Inferior parietal cortex (tissue), 1 donor: ENCODE data around the gene ICAM5.
"Not testable (repeated sequence)": the region's sequence is repeated elsewhere in the genome, so short reads cannot be mapped to it uniquely, and the experiment has no call there.

Source experiments
- DNase-seq: peaks from one replicate; pipeline ENCODE4 v3.0.0-alpha.2; 2016; ENCODE audit errors: extremely low spot score

ICAM5 gene

DNA sequence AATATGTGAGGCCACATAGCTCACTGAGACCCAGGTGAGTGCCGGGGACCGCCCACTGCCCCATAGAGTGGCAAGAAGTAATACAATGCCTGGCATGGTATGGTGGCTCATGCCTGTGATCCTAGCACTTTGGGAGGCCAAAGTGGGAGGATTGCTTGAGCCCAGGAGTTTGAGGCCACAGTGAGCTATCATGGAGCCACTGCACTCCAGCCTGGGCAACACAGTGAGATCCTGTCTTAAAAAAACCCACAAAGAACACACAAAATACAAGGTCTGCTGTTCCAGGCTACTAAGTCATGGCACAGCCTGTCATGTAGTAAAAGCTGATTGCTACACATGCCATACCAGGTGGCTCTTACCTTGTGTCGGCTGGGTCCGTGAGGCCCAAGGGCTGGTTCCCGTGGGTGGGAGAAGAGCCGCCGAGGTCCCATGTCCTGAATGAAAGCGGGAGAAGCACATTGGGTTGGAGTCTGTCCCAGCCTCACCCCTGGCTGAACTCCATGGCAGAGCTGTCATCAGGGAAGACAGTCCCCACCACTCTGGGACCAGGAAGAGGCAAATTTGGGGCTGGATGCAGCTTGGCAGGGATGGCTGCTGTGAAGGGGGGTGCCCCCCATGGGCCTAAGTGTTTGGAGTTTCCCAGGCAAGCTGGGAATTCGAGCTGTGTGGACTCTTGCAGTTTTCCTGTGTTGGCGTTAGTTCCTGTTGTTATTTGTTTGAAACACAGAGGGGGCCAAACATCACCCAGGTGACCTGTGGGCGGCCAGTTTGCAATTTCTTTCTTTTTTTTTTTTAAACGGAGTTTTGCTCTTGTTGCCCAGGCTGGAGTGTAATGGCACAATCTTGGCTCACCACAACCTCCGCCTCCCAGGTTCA, 29.3 kb downstream of the ICAM5 start:
- no peak for DNase-seq

DNA sequence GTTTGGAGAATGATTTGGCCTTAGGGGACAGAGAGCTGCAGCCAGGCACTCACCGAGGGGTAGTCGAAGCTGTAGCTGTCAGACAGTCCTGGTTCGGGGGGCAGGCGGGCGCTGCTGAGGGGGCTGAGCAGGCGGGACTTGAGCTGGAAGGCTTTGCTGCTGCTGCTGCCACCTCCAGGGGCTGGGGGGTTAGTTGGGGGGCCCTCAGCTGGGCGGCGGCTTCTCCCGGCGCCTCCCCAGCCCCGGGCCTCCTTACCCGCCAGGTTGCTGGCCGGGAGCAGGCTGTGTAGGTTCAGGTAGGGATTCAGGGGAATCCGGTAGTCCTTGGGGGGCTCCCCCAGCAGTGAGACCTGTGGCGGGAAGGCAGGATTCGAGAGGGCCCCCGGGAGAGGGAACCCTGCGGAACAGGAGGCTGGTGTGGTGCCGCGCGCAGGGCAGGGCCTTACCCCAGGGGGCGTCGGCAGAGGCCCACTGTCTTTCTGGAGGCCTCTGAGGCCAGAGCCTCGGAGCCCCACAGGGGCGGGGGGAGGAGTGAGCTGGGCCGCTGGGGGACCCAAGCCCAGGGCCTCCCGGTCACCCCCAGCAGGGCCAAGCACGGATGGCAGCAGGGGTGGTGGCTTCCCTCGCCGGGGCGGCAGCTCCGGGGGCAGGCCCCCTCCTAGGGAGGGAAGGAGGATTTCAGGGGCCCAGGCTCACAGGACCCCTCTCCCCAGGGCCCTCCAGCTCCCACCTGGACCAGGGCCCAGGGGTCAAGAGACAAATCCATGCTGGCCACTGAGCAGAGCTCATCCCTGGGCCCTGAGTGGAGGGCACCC, 31.1 kb downstream of the ICAM5 start:
- no peak for DNase-seq

DNA sequence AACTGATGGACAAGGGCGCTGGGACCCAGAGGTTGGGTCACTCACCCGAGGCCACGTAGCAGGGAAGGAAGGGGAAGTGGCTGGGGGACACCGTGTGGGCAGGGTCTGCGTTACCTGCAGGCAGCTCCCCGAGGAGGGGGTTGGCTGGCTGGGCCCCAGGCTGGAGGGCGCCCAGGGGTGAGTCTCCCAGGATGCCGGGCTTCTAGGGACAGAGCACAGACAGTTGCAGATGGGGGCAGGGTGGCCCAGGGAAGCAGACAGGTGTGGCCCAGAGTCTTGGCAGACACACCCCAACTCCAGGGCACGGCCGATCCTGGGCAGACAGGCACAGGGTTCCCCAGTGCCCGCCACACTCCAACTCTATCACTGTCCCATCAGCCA, 31.7 kb downstream of the ICAM5 start:
- no peak for DNase-seq

DNA sequence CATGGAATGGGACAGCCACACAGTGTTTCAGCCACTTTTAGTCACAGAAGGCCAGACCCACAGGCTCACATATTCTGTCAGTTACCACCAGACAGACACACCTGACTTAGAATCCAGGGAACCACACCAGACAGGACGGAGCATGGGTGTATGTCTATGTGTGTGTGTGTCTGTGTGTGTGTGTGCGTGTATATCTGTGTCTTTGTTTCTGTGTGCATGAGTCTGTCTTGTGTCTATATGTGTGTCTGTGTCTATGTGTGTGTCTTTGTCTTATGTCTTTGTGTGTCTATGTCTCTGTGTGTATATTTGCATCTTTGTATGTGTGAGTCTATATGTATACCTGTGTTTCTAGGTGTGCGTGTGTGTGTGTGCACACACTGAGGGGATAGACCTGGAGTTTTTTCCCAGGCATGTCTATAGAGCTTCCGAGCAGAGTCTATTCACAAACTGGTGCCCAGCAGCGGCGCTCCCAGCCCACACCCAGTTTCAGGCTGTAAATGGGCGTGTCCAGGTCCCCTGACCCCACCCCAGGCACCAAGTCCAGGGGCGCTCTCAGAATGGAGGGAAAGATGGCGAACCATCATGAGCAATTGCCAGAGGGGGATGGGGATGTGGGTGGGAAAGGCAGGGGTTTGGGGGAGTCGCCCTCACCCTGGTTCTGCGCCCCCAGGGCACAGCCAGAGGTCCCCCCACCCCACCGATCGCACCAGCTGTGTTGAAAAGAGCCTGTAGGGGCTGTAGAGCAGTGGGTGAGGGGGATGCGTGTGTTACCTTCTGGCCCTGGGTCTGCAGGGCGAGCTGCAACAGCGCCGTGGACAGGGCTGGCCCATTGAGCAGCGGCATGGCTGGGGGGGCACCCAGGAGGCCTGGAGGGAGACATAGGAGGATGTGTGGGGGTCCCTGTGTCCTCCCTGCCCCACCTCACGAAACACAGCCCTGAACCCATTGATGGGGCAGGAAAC, 32.4 kb downstream of the ICAM5 start:
- no peak for DNase-seq

DNA sequence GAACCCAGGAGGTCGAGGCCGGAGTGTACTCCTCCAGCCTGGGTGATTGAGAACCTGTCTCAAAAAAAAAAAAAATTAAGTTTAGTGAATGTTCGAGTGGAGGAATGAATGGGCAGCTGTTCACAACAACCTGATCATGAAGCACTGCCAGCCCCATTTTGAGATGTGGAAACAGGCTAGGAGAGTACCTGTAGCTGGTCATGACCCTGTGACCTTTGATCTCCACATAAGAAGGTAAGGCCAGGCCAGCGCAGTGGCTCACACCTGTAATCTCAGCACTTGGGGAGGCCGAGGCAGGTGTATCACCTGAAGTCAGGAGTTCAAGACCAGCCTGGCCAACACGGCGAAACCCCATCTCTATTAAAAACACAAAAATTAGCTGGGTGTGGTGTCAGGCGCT, 36.0 kb downstream of the ICAM5 start:
- no peak for DNase-seq

DNA sequence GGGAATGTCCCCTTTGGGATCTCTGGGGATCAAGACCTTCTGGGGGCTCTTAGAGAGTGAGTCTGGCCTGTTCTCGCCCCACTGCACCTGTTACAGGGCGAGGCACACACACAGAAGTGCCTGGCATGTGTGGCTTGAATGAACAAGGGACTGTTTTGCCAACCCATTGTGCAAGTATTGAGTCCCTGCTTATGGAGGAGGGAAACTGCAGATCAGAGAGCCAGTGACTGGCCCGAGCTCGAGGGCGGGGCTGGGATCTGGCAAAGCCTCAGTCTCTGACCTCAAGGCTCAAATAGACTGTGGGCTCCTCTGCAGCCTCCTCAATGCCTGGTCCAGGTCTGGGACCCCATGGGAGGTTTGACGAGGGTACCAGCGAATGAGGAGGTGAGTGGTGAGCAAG, 38.0 kb downstream of the ICAM5 start:
- DNase-seq, result no peak

DNA sequence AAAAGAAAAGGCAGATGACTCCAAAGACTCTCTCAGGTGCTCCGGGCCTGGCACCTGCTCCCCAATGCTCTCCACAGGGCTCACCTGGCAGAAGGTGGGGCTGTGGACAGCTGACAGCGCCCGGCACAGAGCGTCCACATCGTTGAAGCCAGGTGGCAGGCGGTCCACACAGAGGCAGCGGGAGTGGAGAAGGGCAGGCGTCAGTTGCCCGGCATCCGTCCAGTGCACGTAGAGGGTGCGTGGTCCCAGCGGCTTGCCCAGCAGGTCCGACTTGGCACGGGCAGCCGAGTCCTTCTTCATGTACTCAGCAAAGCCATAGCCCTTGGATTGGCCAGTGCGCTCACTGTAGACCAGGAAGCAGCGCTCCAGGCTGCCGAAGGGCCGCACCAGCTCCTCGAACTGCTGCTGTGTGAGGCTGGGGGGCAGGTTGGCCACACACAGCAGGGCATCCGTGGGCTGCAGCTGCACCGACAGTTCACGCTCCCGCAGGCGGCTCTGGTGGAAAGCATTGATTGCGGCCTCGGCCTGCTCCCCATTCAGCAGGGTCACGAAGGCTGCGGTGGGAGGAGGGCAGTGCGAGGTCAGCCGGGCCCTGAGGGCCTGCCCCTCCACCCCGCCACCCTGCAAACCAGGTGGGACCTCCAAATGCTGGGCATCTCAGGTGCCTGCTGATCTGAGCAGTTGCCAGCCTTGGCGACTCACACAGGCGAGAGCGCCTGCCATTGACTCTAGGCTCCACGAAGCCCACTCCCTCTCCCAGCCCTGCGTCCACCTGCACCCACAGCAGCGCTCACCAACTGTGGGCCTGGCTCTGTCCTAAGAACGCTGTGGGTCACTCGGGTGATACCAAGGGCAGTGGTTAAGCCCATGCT, 39.0 kb downstream of the ICAM5 start:
- DNase-seq, result no peak

DNA sequence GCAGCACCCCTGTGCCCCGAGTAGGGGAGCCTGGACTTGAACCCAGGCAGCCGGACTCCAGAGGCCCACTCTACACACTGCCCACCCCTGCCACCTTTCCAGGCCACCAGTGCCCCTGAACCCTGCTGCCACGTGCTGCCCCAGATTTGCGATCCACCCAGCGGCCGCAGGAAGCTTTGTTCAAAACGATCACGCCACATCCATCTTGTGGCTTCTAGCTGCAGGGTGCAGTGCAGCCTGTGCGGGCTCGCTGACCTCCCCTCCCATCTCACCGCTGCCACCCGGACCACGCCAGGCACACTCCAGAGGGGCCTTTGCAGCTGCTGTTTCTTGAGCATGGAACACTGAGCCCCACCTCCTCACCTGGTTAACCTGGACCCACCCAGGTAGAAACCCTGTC, 39.8 kb downstream of the ICAM5 start:
- DNase-seq, result no peak

DNA sequence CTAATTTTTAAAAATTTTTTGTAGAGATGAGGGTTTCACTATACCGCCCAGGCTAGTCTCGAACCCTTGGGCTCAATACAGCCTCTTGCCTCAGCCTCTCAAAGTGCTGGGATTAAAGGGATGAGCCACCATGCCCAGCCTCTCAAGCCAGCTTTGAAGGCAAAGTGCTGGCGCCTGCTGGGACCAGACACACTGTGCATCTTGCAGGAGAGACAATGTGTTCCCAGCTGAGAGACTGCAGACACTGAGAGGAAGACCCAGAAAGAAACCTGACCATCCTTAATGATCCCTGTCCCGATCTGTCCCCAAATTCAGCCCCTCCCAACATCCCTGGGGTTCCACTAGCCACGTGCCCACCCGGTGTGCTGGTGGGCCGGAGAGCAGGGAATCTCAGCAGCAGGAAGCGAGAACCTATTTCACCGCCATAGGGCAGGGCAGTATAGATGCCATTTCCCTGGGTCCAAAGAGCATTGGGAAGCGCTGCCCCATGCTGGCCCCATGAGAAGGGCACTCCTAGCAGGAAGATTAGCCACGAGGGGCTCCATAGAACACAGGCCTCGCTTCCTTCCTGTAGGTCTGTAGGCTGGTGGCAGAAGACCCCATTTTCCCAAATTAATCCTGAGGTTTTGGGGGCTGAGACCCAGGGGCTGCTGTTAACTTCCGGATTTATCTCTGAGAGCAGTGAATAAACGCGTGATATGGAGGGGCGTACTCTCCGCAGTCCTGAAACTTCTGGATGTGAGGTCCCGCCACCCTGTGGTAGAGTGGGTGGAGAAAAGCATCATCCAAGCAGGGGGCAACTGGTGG, 42.6 kb downstream of the ICAM5 start:
- no peak for DNase-seq

DNA sequence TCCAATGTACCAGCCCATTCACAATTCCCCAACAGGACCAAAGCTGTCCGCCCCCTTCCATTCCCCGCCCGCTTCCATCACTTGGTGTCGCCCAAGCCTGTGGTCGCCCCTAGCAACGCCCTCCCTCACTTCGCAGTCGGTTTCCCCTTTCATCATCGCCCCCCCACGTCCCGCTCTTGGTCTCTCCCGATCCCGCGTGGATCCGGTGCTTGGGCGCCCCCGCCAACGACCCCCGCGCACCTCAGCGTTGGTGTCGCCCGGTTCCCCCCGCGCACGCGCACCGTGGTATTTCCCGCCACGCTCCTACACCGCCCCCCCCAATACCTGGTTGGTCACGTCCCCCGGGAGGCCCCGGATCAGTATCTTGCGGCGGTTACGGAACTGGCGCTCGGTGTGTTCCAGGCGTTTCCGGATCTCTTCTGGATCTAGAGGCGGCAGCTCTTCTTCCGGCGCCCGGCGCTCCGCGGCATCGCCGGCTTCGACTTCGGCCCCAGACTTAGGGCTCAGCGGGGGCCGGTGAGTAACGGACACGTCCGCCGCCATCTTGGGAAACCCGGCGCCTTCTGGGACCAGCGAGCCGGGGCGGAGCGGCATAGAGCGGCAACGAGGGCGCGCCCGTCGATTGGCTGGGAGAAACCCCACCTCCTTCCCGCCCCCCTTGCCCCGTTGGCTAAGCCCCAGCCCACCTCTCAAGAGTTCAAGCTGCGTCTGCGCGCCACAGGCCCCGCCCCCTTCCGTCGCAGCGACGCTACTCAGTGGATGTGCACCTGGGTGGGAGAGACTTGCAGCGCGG, 43.4 kb downstream of the ICAM5 start, which contains the start of gene RAVER1:
RAVER1 (minus strand) TSS at position 565 of the 793 bp plus-strand sequence; CDS start at position 543, 22 bp downstream.
- DNase-seq, result peak; percentile 95

DNA sequence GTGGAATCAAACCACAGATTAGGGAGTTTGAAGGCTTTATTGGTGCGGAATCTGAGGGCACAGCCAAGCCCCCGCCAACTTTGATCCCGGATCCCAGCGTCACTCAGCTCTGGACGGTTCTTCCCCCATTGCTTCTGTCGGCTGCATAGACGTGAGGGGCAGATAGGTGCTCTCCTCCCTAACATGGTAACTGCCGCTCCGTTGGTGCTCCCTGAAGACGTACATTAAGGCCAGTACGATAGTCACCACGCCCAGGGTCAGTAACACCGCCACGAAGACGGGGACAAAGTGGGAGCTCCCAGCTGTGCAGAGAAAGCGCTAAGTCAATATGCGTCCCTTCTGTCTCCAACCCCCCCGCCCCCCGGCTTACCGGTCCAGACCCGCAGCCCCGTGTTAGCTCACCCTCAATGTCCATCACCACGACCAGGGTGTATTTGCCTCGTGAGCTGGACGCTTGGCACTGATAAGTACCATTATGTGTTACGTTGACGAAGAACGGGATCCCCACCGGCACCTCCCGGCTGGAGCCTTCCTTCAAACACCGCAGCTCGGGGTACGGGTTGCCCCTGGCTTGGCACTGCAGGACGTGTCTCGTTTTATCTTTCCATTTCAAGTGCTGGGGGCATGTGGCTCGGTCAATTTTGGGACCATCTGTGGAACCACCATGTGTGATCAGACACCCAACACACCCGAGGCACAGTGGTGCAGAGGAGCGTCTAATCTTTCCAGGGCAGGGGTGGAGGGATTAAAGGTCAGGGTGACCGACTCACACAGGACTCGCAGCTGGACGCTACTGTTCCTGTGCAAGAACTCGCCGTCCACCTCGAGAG, 44.2 kb downstream of the ICAM5 start:
- DNase-seq, result no peak

DNA sequence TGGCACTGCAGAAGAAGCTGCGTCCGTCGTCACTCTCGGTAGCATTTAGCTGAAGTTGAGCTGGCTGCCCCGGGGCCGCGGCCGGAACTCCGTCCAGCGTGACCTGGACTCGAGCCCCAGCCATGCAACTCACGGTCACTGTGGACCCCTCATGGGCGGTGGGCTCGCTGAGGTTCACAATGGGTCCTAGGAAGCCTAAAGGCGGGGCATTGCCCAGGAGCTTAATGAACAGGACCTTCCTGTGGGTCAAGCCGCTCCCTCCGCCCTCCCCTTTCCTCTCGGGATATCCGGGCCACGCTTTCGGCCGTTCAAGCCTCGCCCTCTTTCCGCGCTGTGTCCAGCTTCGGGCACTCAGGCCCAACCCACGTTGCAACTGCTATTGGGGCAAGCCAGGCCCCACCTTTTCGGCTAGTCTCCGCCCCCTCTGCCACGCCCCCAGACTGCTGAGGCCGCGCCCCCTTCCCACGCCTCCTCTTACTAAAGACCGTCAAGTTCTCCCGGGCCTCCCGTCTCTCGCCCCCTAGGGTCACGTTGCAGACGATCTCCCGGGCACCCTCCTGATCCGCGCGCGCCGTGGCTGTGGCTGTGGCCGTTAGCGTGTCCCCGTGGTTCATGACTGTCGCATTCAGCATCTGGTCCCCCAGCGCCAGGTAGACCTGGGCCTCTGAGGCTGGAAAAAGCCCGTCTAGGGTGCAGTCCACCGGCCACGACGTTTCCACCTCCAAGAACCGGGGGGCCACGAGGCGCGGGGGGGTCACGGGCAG, 45.0 kb downstream of the ICAM5 start:
- DNase-seq, result peak; percentile 63

DNA sequence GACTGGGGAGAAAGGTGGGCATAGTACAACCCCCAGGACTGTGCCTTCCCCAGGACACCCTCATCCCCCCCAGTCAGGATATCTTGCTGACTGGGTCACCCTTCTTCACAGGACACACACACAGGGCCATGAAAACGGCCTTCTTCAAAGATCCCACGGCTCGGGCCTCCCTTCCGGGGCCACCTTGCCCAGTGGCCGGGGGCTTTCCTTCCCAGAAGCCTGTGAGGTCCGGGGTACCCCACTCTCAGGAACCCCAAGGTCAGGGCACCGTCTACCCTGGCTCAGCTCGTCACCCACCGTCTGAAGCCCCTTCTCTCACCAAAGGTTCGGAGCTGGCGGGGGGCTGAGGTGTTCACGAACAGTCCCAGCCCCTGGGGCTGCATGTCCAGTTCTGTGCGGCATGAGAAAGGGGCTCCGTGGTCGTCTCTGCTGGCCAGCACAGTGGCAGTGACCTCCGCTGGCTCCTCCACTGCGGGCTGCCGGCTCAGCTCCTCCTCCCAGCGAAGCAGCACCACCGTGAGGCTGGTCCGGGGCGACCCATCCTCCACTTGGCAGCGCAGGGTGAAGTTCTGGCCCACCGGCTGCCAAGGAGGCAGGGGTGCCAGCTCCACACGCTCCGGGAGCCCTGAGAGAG, 45.7 kb downstream of the ICAM5 start:
- no peak for DNase-seq

DNA sequence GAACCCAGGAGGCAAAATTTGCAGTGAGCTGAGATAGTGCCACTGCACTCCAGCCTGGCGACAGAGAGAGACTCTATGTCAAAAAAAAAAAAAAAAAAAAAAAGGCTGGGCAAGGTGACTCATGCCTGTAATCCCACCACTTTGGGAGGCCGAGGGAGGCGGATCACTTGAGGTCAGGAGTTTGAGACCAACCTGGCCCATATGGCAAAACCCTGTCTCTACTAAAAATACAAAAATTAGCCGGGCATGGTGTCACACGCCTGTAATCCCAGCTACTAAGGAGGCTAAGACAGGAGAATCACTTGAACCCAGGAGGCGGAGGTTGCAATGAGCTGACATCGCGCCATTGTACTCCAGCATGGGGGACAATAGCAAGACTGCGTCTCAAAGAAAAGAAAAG, 47.0 kb downstream of the ICAM5 start:
- not testable (repeated sequence) for DNase-seq

DNA sequence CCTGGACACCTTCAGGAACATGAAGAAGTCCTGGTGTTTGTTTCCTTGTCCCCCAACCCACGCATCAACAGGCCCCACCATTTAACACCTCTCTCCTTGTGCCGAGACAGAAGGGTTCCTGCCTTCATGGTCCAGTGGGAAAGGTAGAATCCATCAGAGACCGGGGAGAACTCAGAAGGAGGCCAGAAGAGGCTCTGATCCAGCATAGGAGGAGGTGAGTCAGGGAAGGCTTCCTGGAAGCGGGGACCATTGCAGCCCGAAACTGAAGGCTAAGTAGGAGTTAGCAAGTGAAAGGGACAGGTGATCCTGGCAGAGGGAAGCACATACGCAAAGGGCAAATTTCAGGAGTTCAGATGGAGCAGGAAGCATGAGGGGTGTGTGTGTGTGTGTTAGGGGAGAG, 49.2 kb downstream of the ICAM5 start:
- DNase-seq, result no peak

DNA sequence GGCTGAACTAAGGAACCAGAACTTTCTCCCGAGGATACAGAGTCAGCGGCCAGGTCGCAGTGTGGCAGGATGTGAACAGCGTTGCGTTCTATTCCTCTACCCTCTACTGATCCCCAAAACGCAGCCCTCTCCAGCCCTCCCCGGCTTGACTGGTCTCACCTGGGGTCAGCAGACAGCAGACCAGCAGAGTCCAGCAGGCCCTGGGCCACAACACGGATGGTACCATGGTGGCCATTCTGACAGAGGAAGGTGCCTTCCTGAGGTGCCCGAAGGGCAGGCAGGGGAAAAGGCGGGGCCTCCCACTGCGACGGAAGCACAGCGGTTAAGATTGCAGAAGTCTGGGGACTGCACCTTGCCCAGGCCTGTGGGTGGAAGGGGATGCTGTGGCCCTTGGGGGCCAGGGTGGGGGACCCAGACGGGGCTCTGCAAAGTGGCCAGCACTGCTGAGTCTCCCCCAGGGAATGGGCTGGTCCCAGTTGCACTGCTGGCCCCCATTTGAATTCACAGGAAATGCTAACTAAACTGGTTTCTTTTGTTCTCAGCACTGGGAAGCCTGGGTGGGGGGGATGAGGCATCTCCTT, 49.7 kb downstream of the ICAM5 start, which contains the start of gene ICAM3:
ICAM3 (minus strand) TSS at position 245 of the 581 bp plus-strand sequence; CDS start at position 235, 10 bp downstream.
- no peak for DNase-seq
